ENCODE data around the gene TRRAP.
A peak's percentile ranks its signal among the peaks of the same experiment; 100 is the strongest.
"Not testable (repeated sequence)": the region's sequence is repeated elsewhere in the genome, so short reads cannot be mapped to it uniquely, and the experiment has no call there.

The TRRAP gene

GRCh38 chr7:98878365-98879197 lies at the start of gene TRRAP:
Gene TRRAP, plus strand, starts transcription at chr7:98878532. Its CDS starts 2,619 bp downstream, at chr7:98881151.
- Histone ChIP-seq H3K36me3 (ENCODE audit: insufficient read depth, low read length) (peaks cover 9% of the 10 kb centered on the region), H3K9me3 (ENCODE audit: control insufficient read depth, insufficient read depth, low read length) (no peaks in the 10 kb centered on the region), H3K4me1 (ENCODE audit: insufficient read depth, low read length) (no peaks in the 10 kb centered on the region), H3K9ac (ENCODE audit: low read depth, low read length) (peak within 1 kb of the TSS; percentile 82)

- Histone ChIP-seq H3K9me3 (ENCODE audit: control insufficient read depth, insufficient read depth, low read length) (no peaks in the 10 kb centered on the region), H3K9ac (ENCODE audit: low read depth, low read length) (no peak overlapping the region), H3K4me1 (ENCODE audit: insufficient read depth, low read length) (no peaks in the 10 kb centered on the region), H3K36me3 (ENCODE audit: insufficient read depth, low read length) (no peaks in the 10 kb centered on the region)
Observed at GRCh38 chr7:98830972-98831548, 47.3 kb upstream of the TRRAP start.

GRCh38 chr7:98831641-98832221 lies 46.6 kb upstream of the TRRAP start:
- Histone ChIP-seq H3K9me3 (ENCODE audit: control insufficient read depth, insufficient read depth, low read length) (no peaks in the 10 kb centered on the region), H3K9ac (ENCODE audit: low read depth, low read length) (no peak overlapping the region), H3K4me1 (ENCODE audit: insufficient read depth, low read length) (no peaks in the 10 kb centered on the region), H3K36me3 (ENCODE audit: insufficient read depth, low read length) (no peaks in the 10 kb centered on the region)

GRCh38 chr7:98833022-98833421 lies 45.3 kb upstream of the TRRAP start:
- Histone ChIP-seq H3K4me1 (ENCODE audit: insufficient read depth, low read length) (no peaks in the 10 kb centered on the region), H3K9ac (ENCODE audit: low read depth, low read length) (no peak overlapping the region), H3K9me3 (ENCODE audit: control insufficient read depth, insufficient read depth, low read length) (no peaks in the 10 kb centered on the region), H3K36me3 (ENCODE audit: insufficient read depth, low read length) (no peaks in the 10 kb centered on the region)

GRCh38 chr7:98834949-98835348 lies 43.4 kb upstream of the TRRAP start:
- Histone ChIP-seq H3K4me1 (ENCODE audit: insufficient read depth, low read length) (no peaks in the 10 kb centered on the region), H3K36me3 (ENCODE audit: insufficient read depth, low read length) (no peaks in the 10 kb centered on the region), H3K9me3 (ENCODE audit: control insufficient read depth, insufficient read depth, low read length) (no peaks in the 10 kb centered on the region)

GRCh38 chr7:98836811-98837629 lies 41.3 kb upstream of the TRRAP start:
- H3K4me1 ChIP-seq (ENCODE audit: insufficient read depth, low read length), result no peaks in the 10 kb centered on the region
- no peaks in the 10 kb centered on the region for H3K9me3 ChIP-seq (ENCODE audit: control insufficient read depth, insufficient read depth, low read length)
- H3K9ac ChIP-seq (ENCODE audit: low read depth, low read length), result no peak overlapping the region
- no peaks in the 10 kb centered on the region for H3K36me3 ChIP-seq (ENCODE audit: insufficient read depth, low read length)

More at GRCh38 chr7:98834949-98835348, 43.4 kb upstream of the TRRAP start:
- H3K9ac ChIP-seq (ENCODE audit: low read depth, low read length), result no peak overlapping the region

GRCh38 chr7:98837630-98837972 lies 40.7 kb upstream of the TRRAP start:
- no peaks in the 10 kb centered on the region for H3K4me1 ChIP-seq (ENCODE audit: insufficient read depth, low read length)
- no peaks in the 10 kb centered on the region for H3K36me3 ChIP-seq (ENCODE audit: insufficient read depth, low read length)
- no peaks in the 10 kb centered on the region for H3K9me3 ChIP-seq (ENCODE audit: control insufficient read depth, insufficient read depth, low read length)
- no peak overlapping the region for H3K9ac ChIP-seq (ENCODE audit: low read depth, low read length)

GRCh38 chr7:98840096-98840495 lies 38.2 kb upstream of the TRRAP start:
- Histone ChIP-seq H3K36me3 (ENCODE audit: insufficient read depth, low read length) (no peaks in the 10 kb centered on the region), H3K4me1 (ENCODE audit: insufficient read depth, low read length) (no peaks in the 10 kb centered on the region), H3K9ac (ENCODE audit: low read depth, low read length) (no peak overlapping the region), H3K9me3 (ENCODE audit: control insufficient read depth, insufficient read depth, low read length) (no peaks in the 10 kb centered on the region)

GRCh38 chr7:98840722-98841121 lies 37.6 kb upstream of the TRRAP start:
- Histone ChIP-seq H3K9ac (ENCODE audit: low read depth, low read length) (no peak overlapping the region), H3K36me3 (ENCODE audit: insufficient read depth, low read length) (no peaks in the 10 kb centered on the region), H3K4me1 (ENCODE audit: insufficient read depth, low read length) (no peaks in the 10 kb centered on the region), H3K9me3 (ENCODE audit: control insufficient read depth, insufficient read depth, low read length) (no peaks in the 10 kb centered on the region)

GRCh38 chr7:98841179-98841997 lies 36.9 kb upstream of the TRRAP start:
- H3K4me1 ChIP-seq (ENCODE audit: insufficient read depth, low read length), result no peaks in the 10 kb centered on the region
- no peak overlapping the region for H3K9ac ChIP-seq (ENCODE audit: low read depth, low read length)
- H3K9me3 ChIP-seq (ENCODE audit: control insufficient read depth, insufficient read depth, low read length), result no peaks in the 10 kb centered on the region
- no peaks in the 10 kb centered on the region for H3K36me3 ChIP-seq (ENCODE audit: insufficient read depth, low read length)

- not testable (repeated sequence) for H3K9me3 ChIP-seq (ENCODE audit: control insufficient read depth, insufficient read depth, low read length); H3K36me3 ChIP-seq (ENCODE audit: insufficient read depth, low read length); H3K9ac ChIP-seq (ENCODE audit: low read depth, low read length); H3K4me1 ChIP-seq (ENCODE audit: insufficient read depth, low read length)
Observed at GRCh38 chr7:98842552-98842951, 35.8 kb upstream of the TRRAP start.

GRCh38 chr7:98848918-98849317 lies 29.4 kb upstream of the TRRAP start:
- Histone ChIP-seq H3K9ac (ENCODE audit: low read depth, low read length) (no peak overlapping the region), H3K4me1 (ENCODE audit: insufficient read depth, low read length) (peaks cover 4% of the 10 kb centered on the region; the same call in 1 of the 2 replicates), H3K9me3 (ENCODE audit: control insufficient read depth, insufficient read depth, low read length) (peaks cover 11% of the 10 kb centered on the region; the same call in 1 of the 2 replicates), H3K36me3 (ENCODE audit: insufficient read depth, low read length) (no peaks in the 10 kb centered on the region)

GRCh38 chr7:98852826-98853225 lies 25.5 kb upstream of the TRRAP start:
- peaks cover 12% of the 10 kb centered on the region; the same call in 1 of the 2 replicates for H3K4me1 ChIP-seq (ENCODE audit: insufficient read depth, low read length)
- no peaks in the 10 kb centered on the region for H3K36me3 ChIP-seq (ENCODE audit: insufficient read depth, low read length)
- no peak overlapping the region for H3K9ac ChIP-seq (ENCODE audit: low read depth, low read length)

More at GRCh38 chr7:98852826-98853225, 25.5 kb upstream of the TRRAP start:
- H3K9me3 ChIP-seq (ENCODE audit: control insufficient read depth, insufficient read depth, low read length), result peaks cover 7% of the 10 kb centered on the region; the same call in 1 of the 2 replicates

Measured in ES-I3 (cell line).